HG03139 (cell line): ENCODE results near the gene GPC5.

Experiments used
- ATAC-seq: cut with Tn5 transposase; IDR thresholded peaks from one replicate; pipeline ENCODE4 v1.9.1; 2021; ENCODE audit not compliant: unreplicated experiment

GPC5 gene

DNA sequence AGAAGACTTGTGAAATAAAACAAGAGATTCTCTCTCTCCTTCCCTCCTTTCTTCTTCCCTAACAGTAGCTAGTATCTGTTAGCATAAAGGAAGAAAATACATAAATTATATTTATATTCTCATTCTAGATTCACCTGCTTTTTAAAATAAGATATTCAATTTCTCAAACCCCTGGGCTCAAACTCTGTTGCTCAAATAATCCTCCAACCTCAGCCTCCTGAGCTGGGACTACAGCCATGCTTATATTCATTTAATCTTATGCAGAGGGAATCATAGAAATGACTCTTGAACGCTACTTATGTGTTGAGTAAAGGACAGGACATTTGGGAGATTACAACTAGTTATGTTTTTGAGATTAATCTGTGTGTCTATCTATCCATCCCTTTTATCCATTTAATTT lies 56.2 kb downstream of the GPC5 start:
- no peak for ATAC-seq

DNA sequence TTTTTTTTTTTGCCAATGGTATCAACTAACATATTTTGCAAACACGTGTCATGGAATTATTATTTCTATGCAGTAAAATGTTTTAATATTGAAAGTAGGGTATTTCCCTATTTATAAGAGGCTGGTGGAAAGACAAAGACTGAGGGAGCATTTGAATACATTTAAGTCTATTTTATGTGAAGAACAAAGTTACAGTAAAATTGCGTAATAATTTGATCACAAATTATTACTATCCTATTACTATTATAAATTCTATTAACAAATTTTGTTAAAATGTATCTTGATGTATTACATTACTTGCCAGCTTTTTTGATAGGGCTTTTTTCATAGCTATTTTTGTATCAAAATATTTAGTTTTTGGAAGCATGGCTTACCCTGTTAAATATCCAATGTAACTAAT lies 58.4 kb downstream of the GPC5 start:
- ATAC-seq: no peak

DNA sequence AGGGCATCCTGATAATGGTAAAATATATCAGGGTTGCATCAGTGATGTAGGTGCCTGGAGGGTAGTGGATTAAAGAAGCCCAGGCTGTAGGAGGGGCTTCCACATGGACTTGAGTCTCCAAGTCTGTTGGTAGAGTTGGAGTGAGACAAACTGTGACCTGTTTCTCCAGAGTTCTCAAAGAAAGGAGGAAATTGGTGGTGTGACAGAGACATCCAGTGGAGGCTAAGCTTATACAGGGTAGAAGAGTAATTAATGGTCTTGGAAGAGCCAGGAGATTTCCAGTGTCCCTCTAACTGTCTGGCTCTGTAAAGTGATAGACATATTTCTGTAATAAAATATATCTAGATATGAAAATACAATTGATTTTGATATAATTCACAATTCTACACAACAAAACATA lies 61.1 kb downstream of the GPC5 start:
- no peak for ATAC-seq

DNA sequence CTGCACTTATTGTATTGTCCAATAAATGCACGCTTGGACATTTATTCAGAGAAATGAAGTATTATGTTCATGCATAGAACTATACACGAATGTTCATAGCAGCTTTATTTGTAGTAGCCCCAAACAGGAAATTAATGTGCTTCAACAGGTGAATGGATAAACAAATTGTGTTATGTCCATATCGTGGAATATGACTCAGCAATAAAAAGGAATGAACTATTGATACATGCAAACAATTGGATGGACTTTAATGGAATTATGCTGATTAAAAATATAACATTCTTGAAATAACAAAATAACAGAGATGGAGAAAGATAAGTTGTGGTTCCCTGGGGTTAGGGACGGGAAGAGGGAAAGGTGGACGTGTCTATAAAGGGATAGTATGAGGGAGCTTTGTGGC lies 65.9 kb downstream of the GPC5 start:
- ATAC-seq: no peak

DNA sequence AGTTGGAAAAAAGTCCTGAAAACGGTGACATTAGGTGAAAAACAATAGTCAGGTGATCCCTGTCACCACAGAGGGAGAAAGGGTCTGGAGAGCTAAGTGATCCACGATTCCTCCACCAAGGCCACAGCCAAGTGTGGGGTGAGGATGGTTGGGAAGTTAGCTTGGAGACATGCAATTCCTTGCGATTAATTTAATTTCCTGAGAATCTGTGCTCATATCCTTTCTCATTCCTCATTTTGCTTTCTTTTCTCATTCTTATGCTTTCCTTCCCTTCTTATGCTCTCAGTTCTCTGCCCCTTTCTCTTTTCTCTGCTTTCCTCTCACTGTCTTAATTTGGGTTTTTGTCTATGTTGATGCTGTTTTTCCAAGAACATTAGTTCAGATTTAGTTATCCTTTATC lies 68.8 kb downstream of the GPC5 start:
- ATAC-seq: no peak

DNA sequence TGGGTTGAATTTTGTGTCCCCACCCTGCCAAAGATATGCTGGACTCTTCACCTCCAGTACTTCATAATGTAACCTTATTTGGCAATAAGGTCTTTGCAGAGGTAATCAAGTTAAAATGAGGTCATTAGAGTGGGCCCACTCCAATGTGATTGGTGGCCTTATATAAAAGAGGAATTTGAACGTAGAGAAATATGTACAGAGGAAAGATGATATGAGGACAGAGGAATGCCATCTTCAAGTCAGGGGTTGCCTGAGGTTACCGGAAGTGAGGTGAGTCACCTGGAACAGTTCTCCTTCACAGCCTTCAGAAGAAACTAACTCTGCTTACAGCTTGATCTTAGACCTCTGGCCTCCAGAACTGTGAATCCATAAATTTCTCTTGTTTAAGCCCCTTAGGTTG lies 69.9 kb downstream of the GPC5 start:
- no peak for ATAC-seq

DNA sequence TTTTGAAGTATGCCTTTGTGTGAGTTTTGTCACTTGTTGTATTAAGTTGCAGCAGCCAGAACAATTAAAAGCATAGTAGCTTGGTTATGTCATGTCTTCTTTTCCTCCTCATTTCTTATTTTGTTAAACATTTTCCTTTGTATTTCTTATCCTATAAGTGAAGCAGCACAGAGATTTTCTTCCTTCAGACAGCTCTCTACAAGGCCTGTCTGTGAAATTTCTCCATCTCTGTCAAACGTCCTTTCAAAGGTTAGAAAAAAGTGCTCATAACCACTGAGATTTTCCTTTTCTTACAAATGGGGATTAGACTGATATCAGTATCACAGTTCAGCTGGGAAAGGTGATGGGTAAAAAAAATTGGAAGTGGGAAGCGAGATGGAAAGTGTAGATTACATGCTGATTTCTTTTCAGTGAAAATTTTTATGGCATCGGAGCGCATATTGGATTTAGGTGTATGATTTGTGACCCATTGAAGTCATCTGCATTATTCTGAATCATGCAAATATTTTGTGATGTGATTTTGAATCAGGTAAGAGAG lies 71.7 kb downstream of the GPC5 start:
- ATAC-seq: no peak

DNA sequence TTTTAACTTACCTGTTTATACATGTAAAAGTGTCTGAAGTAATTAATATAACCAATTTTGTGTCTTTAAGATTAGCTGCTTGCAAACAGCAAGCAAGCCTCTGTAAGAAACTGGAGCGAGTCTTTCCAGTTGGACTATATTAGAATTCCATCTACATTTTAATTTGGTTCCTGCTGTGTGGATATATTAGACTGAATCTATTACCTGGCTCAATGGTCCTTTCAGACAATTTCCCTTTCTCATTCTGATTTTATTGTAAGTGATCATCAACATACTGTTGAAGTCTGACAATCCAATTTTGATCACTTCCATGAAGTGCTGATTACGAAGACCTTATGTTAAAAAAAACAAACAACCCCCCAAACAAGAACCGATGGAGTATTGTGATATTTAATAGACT lies 72.3 kb downstream of the GPC5 start:
- no peak for ATAC-seq

DNA sequence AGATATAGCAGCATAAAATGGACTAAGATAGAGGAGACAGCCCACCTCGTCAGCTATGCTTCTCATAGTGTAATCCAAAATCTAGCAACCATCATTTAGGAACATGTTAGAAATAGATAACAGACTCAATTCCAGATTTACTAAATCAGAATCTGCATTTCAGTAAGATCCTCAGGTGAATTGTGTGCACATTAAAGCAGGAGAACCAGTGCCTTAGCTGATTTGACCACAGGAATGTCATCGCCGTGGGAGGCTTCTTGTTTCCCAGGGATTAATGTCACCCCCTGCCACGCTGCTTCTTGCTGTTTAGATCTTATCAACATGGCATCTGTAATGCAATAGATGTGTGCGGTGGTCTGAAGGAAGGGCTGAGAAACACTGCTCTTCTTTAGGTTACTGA lies 84.0 kb downstream of the GPC5 start:
- no peak for ATAC-seq

DNA sequence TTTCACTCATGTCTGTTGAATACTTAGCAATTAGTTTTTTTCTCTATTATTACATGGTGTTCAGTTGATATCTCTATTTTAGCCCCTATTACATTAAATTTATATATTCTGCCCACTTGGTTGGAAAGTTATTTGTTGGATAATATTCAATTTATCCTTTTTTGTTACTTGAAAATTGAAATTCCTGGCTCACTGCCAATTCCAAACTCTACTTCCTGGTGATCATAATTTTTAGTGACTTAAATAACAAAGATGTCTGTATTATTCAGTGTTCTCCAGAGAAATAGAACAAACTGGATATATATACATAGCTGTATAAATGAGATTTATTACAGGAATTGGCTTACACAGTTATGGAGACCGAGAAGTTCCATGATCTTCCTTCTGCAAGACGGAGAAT lies 93.6 kb downstream of the GPC5 start:
- ATAC-seq: no peak

DNA sequence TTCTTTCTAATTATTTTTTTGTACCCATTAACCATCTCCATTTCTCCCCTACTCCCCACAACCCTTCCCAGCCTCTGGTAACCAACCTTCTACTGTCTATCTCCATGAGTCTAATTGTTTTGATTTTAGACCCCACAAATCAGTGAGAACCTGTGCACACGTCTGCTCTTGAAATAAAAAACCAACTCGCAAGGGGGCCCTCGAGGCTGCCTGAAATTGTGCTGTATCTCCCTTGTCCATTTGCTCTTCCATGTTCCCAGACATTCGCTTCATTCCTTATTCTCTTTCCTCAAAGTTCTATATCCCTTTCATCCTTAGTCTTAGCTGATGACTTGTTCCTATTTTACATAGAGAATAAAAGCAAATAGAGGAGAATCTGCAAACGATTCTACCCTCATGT lies 95.0 kb downstream of the GPC5 start:
- no peak for ATAC-seq

DNA sequence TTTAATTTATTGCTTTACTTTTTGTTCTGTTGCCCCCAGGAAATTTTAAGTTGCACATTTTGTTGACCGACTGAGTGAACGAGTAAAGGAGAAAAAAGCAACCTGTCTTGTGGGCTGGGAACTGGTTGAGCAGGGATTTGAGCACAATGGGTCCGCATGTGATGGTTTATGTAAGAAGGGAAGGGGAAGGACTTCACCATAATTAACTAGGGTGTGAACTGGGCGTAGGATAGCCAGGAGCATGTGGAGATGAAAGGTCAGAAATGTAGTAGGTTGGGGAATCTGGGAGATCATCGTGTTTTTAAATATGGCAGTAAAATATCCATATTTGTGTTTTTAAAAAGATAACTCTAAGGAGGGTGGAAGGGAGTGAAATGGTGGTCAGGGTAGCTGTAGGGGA lies 99.9 kb downstream of the GPC5 start:
- ATAC-seq: no peak

DNA sequence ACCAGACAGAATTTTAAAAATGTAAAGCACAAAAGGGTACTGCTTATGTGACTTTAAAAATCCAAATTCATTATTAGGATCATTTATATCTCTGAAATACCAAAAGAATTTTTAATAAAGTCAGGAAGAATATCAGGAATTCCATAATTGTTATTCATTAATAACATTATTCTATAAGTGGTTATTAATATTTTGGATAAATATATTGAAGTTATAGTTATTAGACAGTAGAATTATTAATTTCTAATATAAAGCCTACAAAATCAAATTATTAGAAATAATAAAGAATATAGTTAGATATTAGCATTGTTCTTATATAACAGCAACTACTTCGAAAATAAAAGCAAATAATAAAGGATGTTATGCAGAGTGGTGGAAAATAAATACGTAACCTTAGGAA lies 105.8 kb downstream of the GPC5 start:
- ATAC-seq: no peak

DNA sequence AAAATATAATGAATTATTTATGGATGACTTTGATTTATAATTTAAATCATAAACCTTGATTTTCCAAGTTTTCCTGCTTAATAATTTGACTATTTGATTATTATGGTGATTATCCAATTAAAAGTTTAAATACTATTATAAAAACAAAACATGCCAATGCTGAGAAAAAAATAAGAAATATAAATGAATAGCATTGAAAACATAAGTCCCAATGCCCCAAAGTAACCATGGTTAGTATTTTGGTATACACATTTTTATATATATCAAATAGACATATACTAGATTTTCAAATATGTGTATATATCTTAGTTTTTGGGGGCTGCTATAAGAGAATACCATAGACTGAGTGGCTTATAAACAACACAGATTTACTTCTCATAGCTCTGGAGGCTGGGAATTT lies 108.3 kb downstream of the GPC5 start:
- ATAC-seq: no peak

DNA sequence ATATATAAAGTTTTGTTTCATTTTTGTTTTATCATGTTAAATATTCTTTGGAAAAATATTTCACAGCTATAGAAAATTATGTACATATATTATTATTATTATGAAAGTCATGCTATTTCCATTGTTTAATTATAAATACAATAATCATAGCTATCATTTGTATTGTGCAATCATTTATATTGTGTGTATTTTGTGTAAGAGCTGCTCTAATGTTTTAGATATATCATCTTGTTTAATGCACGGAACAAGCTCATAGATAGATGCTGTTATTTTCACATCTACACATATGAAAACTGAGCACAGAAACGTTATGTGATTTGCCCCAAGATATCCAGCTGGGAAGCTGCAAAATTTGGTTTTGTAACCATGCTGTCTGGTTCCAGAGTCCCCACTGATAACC lies 111.6 kb downstream of the GPC5 start:
- ATAC-seq: no peak

DNA sequence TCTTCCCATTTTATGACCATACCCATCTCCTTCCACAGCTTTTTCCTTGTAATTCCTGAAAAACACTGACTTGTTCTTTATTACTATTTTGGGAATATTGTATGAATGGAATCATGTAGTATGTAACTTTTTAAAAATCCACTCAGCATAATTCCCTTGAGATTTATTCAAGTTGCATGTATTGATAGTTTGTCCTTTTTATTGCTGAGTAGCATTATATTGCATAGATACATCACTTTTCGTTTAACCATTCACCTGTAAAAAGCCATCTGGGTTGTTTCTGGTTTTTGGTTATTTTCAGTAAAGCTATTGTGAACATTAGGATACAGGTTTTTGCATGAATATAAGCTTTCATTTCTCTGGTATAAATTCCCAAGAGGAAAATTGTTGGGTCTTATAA lies 115.4 kb downstream of the GPC5 start:
- no peak for ATAC-seq

DNA sequence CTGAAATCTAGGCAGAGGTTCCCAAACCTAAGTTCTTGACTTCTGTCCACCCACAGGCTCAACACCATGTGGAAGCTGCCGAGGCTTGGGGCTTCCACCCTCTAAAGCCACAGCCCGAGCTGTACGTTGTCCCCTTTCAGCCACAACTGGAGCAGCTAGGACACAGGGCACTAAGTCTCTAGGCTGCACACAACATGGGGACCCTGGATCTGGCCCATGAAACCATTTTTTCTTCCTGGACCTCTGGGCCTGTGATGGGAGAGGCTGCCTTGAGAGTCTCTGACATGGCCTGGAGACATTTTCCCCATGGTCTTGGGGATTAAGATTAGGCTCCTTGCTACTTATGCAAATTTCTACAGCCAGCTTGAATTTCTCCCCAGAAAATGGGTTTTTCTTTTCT lies 118.4 kb downstream of the GPC5 start:
- ATAC-seq: no peak

DNA sequence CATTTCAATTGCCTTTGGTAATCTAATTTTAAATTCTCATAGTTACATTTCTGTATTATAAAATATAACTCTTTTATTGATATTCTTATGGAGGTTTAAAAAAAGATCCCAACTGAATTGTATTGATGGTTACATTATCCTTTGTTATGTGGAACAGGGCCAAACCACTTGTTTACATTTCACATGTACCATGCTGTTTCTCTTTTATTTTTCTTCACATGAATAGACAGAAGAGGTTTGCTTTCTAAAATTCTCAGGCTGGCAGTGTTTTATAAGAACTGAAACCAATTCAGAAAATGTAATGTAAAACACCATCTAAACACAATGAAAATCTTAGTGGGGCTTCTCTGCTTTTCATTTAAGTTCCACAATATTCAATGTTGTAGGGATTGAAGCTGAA lies 122.5 kb downstream of the GPC5 start:
- ATAC-seq: no peak

DNA sequence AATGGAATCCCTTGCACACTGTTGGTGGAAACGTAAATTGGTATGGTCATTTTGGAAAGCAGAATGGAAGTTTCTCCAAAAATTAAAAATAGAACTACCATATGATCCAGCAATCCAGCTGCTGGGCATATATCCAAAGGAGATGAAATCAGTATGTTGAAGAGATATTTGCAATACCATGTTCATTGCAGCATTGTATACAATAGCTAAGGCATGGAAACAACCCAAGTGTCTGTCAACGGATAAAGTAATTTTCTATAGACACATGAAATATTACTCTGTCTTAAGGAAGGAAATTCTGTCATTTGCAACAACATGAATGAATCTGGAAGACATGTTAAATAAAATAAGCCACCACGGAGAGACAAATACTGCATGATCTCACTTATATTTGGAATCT lies 124.7 kb downstream of the GPC5 start:
- ATAC-seq: no peak

DNA sequence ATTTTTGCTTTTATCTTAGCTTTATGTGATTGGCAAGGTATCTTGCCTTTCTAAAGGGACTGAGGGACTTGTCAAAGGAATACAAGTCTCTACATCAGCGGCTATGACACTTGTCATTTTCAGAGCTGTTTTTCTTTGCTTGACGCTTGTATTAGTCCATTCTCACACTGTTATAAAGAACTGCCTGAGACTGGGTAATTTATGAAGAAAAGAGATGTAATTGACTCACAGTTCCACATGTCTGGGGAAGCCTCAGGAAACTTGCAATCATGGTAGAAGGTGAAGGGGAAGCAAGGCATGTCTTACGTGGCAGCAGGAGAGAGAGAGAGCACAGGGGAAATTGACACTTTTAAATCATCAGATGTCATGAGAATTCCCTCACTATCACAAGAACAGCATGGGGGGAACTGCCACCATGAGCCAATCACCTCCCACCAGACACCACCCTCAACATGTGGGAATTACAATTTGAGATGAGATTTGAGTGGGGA lies 128.2 kb downstream of the GPC5 start:
- no peak for ATAC-seq

DNA sequence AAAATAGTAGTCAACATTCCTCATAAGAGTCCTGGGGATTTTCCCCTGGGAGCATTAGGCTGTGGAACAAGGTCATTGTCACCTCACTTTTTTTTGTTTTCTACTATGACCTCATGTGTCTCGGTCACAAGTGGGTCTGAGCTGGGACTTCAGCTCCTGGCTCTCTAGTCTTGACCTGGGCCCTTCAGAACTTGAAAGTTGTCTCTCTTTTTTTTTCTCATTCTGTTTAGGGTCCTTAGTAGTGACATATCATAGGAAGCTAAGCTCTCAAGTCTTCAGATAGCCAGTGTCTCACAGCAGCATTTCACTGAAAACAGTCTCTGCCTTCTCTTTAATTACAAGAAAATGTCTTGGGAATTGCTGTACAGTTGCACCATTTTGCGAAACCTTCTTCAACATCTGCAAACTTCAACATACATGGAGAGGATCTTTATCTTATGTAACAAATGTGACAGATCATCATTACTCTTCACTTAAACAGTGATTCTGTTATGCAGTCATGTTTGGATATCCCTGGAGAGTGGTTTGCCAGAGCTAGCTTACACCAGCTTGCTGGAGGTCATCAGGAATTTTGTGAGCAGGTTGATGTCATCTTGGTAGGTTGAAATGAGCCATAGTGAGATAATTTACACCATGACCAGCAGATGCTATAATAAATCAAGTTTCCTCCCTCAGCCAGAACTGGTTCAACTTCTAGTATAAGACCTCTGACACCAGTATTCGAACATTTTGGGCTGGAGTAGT lies 131.5 kb downstream of the GPC5 start:
- no peak for ATAC-seq

DNA sequence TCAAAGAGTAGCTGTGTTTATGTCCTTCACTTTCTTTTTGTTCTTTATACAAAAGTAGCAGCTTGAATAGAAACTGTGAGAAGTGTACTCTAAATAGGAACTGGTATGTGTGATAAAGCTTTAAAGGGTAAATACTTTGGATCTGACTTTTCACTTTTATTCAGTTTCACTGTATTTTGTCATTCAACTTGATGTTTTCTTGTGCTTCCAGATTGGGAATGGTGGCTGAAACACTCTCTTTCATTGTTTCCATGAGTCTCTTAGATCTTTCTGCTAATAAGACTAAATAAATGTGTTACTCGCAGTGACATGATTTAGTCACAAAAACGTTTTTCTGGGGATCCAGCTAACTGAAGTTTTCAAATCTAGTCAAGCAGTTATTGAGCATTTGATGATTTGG lies 133.2 kb downstream of the GPC5 start:
- ATAC-seq: no peak

DNA sequence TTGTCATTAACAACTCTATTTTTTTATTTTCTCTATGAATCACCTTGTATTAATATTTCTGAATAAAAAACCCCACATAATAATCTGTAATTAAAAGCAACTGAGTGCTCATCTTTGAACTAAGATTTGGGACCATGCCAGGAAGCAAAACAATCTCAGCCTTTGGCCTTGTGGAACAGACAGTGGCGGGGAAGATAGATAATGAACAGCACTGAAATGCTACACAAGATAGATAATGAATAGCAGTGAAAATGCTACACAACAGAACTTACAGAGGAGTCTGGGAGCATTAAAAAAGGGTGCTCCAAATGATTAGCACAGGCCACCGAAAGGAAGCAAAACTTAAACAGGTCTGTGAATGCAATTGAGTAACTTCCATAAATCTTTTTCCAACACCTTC lies 134.9 kb downstream of the GPC5 start:
- no peak for ATAC-seq
